K562 (cell line): ENCODE results near the gene TBC1D1. TPM values are rescaled to one million over a fixed set of nuclear protein-coding genes. Genes with fewer than 3 reads are reported as not detected.

ENCODE experiments used
- ATAC-seq: fragments of 200-7000 bp; cut with Tn5 transposase; 3 replicates; pipeline ENCODE4 v1.9.1; 2020; ENCODE audit warnings: moderate library complexity
- BruUV-seq: library from RNA; stranded (reverse); fragments of 400-500 nt; replicated peaks from 2 replicates; lab custom pipeline; 2021; lab: Mats Ljungman, UMichigan
- CTCF ChIA-PET: fragments of 300-600 bp; formaldehyde crosslinking; extraction: SDS; loops from one replicate; lab custom pipeline; 2021; ENCODE audit warnings: low intra/inter-chr PET ratio; lab: Yijun Ruan, JAX
- POLR2A ChIA-PET: fragments of 300-600, 350-650 bp; sonication (Branson Sonifier 250); formaldehyde crosslinking; extraction: SDS; loops from one replicate; lab custom pipeline; 2021; ENCODE audit warnings: antibody characterized with exemption, inconsistent platforms; lab: Yijun Ruan, JAX
- DNase-seq, 4 experiments: peaks; one replicate each; pipeline versions ENCODE4 v3.0.0 to v3.0.0-alpha.2; 2011 to 2018; ENCODE audit warnings: low spot score in 3 of 4, mixed read lengths in 3 of 4; ENCODE audit errors: extremely low read depth in 1 of 4
- FAIRE-seq: peaks from 2 replicates; lab custom pipeline; 2011; peaks lifted over from hg19 to GRCh38; lab: Jason Lieb, UNC
- H2AFZ ChIP-seq: 2 replicates; pipeline ENCODE4 v1.6.0; 2011; ENCODE audit warnings: low read depth, low read length, control low read depth, inconsistent platforms
- H3K27ac ChIP-seq: fragments of 200-600 bp; 3 replicates; pipeline ENCODE4 v1.8.0; 2011; ENCODE audit warnings: low read depth, mild to moderate bottlenecking, control low read depth, inconsistent platforms, low read length, moderate library complexity, mixed read lengths; ENCODE audit errors: extremely low read depth
- H3K27me3 ChIP-seq, 2 experiments: fragments of 300-600 bp in 1 of 2; 2 replicates in 1 of 2; 3 replicates in 1 of 2; pipeline versions ENCODE4 v1.6.0 to v1.8.0; 2011; ENCODE audit warnings: inconsistent platforms in 2 of 2, low read length in 2 of 2, mild to moderate bottlenecking in 1 of 2, mixed read lengths in 1 of 2, moderate library complexity in 1 of 2; ENCODE audit not compliant: control insufficient read depth in 2 of 2, insufficient read depth in 2 of 2
- H3K36me3 ChIP-seq: fragments of 300-600 bp; 3 replicates; pipeline ENCODE4 v1.8.0; 2011; ENCODE audit warnings: mild to moderate bottlenecking, low read length, inconsistent platforms; ENCODE audit not compliant: control insufficient read depth, insufficient read depth
- H3K4me1 ChIP-seq, 2 experiments: fragments of 200-600 bp in 1 of 2; replicated peaks in 1 of 2; 2 replicates in 1 of 2; 3 replicates in 1 of 2; pipeline versions ENCODE4 v1.5.1 to v1.8.0; 2011; ENCODE audit warnings: inconsistent platforms in 2 of 2, low read length in 2 of 2, mild to moderate bottlenecking in 1 of 2, mixed read lengths in 1 of 2, moderate library complexity in 1 of 2; ENCODE audit not compliant: control insufficient read depth in 2 of 2, insufficient read depth in 2 of 2
- H3K4me2 ChIP-seq: 2 replicates; pipeline ENCODE4 v1.6.1; 2011; ENCODE audit warnings: low read length, control low read depth, inconsistent platforms, mixed read lengths; ENCODE audit not compliant: insufficient read depth
- H3K4me3 ChIP-seq: fragments of 200-600 bp; sonication (generic), shearing (Covaris generic); 2 replicates; pipeline ENCODE4 v1.5.1; 2016; ENCODE audit warnings: control low read depth, inconsistent platforms
- H3K79me2 ChIP-seq: fragments of 200-600 bp; 3 replicates; pipeline ENCODE4 v1.8.0; 2011; ENCODE audit warnings: low read length, inconsistent platforms; ENCODE audit not compliant: control insufficient read depth, insufficient read depth
- H3K9ac ChIP-seq, 2 experiments: 2 replicates each; pipeline versions ENCODE4 v1.6.0 to v1.6.1; 2011; ENCODE audit warnings: low read depth in 2 of 2, low read length in 2 of 2, control low read depth in 1 of 2, inconsistent platforms in 1 of 2, mild to moderate bottlenecking in 1 of 2, mixed read lengths in 1 of 2; ENCODE audit not compliant: insufficient read depth in 1 of 2
- H3K9me1 ChIP-seq: one replicate; pipeline ENCODE4 v1.6.0; 2011; ENCODE audit warnings: inconsistent platforms, mild to moderate bottlenecking, low read length, moderate library complexity; ENCODE audit not compliant: control insufficient read depth, insufficient read depth
- H3K9me3 ChIP-seq: replicated peaks from 2 replicates; pipeline ENCODE4 v1.5.1; 2011; ENCODE audit warnings: low read depth, low read length, inconsistent platforms; ENCODE audit not compliant: control insufficient read depth, insufficient read depth
- H4K20me1 ChIP-seq: replicated peaks from 2 replicates; pipeline ENCODE4 v1.6.1; 2011; ENCODE audit warnings: low read length, inconsistent platforms, mixed read lengths; ENCODE audit not compliant: control insufficient read depth, insufficient read depth
- ETS2 ChIP-seq: IDR thresholded peaks from 2 replicates; pipeline ENCODE4 v1.6.1; 2016; ENCODE audit warnings: borderline replicate concordance, missing genetic modification characterization, mild to moderate bottlenecking, moderate library complexity, missing compliant biosample characterization; ENCODE audit not compliant: poor library complexity, severe bottlenecking
- NR3C1 ChIP-seq: sonication (generic); formaldehyde crosslinking; IDR thresholded peaks from 2 replicates; pipeline ENCODE4 v1.8.1; 2022; ENCODE audit warnings: missing genetic modification reagents
- SIN3B ChIP-seq: fragments of 450-650 bp; IDR thresholded peaks from 2 replicates; pipeline ENCODE4 v1.6.1; 2017; ENCODE audit warnings: low read depth, mild to moderate bottlenecking, moderate library complexity
- TAF7 ChIP-seq: fragments of 450-650 bp; IDR thresholded peaks from 2 replicates; pipeline ENCODE4 v1.6.1; 2016; ENCODE audit warnings: missing genetic modification characterization, missing compliant biosample characterization
- WGBS: fragments of 100-300 bp; shearing (Covaris generic); methylation state at CpG from one replicate; pipeline ENCODE4 v1.1.6; 2016; ENCODE audit warnings: low coverage, mixed read lengths; ENCODE audit not compliant: insufficient coverage; ENCODE audit errors: missing lambda C conversion rate; 5-methylcytosine and 5-hydroxymethylcytosine counted together
- in situ Hi-C: fragments of 300-500 bp; cut with MboI; formaldehyde crosslinking; loops from 4 replicates; pipeline ENCODE4 v1.15.0; 2018; ENCODE audit warnings: inconsistent platforms, mixed read lengths
- intact Hi-C: fragments of 100-400 bp; cut with micrococcal nuclease; formaldehyde crosslinking; loops from 2 replicates; pipeline ENCODE4 v1.14.2; 2022
- polyA plus RNA-seq, 8 experiments: library from polyadenylated mRNA; depleted of rRNA in 4 of 8; stranded (reverse) in 5 of 8; unstranded in 3 of 8; fragments of >200 nt; fragmentation: Nextera tagmentation in 2 of 8; fragmentation: Illumina TruSeq in 1 of 8; extraction: Ambion mirVana in 2 of 8; extraction: Trizol in 1 of 8; gene quantifications; 2 replicates each; pipeline versions ENCODE4 v1.2.1 to v1.2.3, GENCODE V29; 2011 to 2014; ENCODE audit warnings: inconsistent platforms in 1 of 8, missing spikeins in 1 of 8
- total RNA-seq, 7 experiments: library from RNA; depleted of rRNA in 6 of 7; stranded (reverse); fragments of >200 nt in 6 of 7; fragmentation: Illumina TruSeq in 2 of 7; extraction: Trizol in 2 of 7; gene quantifications; 2 replicates each; pipeline versions ENCODE4 v1.2.1 to v1.2.3, GENCODE V29; 2011 to 2021; ENCODE audit warnings: low replicate concordance in 1 of 7

The TBC1D1 gene
- total and polyA plus RNA-seq, 9 of the 15 experiments (the other 6 are each of a cell fraction or from before 2014, with no cell fraction given), result 0.59 to 14.2 (median 8.8) TPM

DNA sequence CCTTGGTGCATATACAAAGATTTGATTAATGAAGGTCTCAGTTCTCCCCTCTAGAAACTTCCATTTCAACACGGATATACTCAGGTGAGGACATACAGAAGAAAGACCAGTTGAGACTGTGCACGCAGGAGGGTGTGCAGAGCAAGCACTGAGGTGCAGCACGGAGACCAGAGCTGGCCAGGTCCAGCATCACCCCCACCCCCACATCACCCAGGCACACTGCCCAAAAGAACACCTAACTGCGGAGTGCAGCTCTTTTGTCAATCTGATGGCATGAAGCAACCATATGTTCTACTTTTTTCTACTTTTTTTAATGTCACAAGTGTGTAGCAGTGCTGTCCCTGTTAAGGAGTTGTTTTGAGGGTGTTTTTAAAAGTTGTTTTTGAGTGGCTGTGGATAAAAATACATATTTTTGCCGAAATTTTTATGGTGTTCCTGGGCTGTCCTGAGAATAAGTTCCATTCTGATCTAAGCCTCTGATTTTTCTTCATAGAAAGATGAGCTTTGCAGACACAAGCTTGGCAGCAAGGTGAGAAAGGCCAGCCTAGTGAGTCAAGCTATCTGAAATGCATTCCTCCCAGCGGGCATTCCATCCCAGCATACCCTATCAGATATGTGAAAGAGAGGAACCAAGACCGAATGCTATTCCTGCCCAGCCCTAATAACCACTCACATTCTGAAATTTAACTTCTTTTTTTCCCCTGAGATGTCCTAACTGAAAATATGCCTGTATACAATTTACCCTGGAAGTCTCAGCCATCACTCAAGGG lies 243.0 kb downstream of the TBC1D1 start (continued):
- no peak for TF ChIP-seq ETS2 (tag)
- no peak for TF ChIP-seq TAF7 (tag)
- TF ChIP-seq NR3C1 (CRISPR knock-in tag), result no peak
- TF ChIP-seq, all 486 proteins: peak for 0

DNA sequence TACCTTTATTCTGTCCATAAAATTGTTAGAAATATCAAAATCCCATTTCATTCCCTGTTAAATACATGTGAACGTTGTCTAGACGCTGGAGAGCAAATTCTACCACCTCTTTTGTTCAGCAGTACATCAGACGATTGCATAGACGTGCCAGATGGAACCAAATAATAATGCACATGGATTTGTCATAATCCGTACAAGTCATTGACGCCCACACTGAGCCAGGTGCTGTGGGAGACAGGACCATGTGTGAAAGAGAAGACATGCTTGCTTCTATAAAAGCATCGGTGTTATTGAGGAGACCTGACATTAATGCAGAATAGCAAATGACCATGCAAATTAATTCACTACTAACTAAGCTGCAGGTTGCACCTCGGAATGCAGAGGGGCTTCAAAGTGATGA lies 244.3 kb downstream of the TBC1D1 start:
- no peak overlapping the region for H3K27ac ChIP-seq
- no peaks in the 10 kb centered on the region for H3K36me3 ChIP-seq
- H3K27me3 ChIP-seq, result peaks cover 20 to 50% of the 10 kb centered on the region in 2 experiments
- in situ Hi-C loops (no loop called here), intact Hi-C loops (no loop called here)
- H3K9me1 ChIP-seq, result no peaks in the 10 kb centered on the region
- no TSS peak for BruUV-seq
- DNase-seq (no peak), ATAC-seq (no peak)
- no peak overlapping the region for H3K4me2 ChIP-seq
- H3K79me2 ChIP-seq, result no peaks in the 10 kb centered on the region
- no peaks in the 10 kb centered on the region for H3K9me3 ChIP-seq
- WGBS, result 10% methylated on average over 8 of the region's 8 CpGs
- H4K20me1 ChIP-seq, result no peaks in the 10 kb centered on the region
- no peak for TF ChIP-seq SIN3B
- TF ChIP-seq, all 486 proteins: peak for 0
- Histone ChIP-seq H3K4me1 (peaks cover 0 to 4% of the 10 kb centered on the region in 2 experiments; a peak in 1 of 5 replicates), H3K4me3 (no peak overlapping the region), H3K9ac (no peak overlapping the region), H2AFZ (no peak overlapping the region)
- ChIA-PET POLR2A (no interaction called here), CTCF (no interaction called here)
- FAIRE-seq, result no peak
